Measurements from ENCODE around the gene LUC7L3.

LUC7L3 gene

DNA sequence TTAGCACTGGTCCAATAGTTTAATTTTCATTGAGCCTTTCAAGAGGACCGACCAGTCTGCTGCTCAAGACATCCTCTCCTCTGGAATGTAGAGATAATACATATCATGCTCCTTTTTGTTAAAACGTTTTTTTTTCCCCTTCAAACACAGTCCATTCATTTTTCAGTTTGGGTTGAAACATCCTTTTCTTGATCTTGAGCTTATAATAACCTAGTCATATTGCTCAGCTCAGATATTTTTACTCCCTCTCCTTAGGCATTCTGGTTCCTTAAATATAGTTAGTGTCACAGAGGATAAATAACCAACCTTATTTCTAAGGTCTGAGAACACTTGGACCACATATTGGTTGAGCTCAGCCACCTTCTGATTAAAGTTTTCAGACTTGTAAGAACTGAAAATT lies 35.1 kb downstream of the LUC7L3 start:
- DNase-seq (ENCODE audit: low read depth in 2 of 2): no peak

DNA sequence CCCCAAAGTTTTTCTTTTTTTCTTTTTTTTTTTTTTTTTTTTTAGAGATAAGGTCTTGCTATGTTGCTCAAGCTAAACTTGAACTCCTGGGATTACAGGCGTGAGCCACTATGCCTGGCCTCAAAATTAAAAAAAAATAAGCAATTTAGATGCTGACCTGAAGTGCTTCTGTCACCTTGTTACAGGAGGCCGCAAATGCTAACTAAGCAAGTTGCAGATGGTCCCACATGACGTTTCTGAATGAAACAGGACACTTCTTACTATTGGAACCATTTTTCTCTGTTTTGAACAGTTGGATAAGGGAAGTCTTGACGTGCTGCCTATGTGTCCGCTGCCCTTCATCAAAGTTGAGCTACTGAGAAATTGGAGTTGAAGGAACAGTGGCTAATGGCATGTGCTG lies 39.1 kb downstream of the LUC7L3 start:
- DNase-seq (ENCODE audit: low read depth in 2 of 2): no peak

- DNase-seq (ENCODE audit: low read depth in 2 of 2): no peak
Measured at GRCh38 chr17:50758989-50759544, 39.7 kb downstream of the LUC7L3 start.

- no peak for DNase-seq (ENCODE audit: low read depth in 2 of 2)
Measured at GRCh38 chr17:50762177-50762576, 42.8 kb downstream of the LUC7L3 start.

DNA sequence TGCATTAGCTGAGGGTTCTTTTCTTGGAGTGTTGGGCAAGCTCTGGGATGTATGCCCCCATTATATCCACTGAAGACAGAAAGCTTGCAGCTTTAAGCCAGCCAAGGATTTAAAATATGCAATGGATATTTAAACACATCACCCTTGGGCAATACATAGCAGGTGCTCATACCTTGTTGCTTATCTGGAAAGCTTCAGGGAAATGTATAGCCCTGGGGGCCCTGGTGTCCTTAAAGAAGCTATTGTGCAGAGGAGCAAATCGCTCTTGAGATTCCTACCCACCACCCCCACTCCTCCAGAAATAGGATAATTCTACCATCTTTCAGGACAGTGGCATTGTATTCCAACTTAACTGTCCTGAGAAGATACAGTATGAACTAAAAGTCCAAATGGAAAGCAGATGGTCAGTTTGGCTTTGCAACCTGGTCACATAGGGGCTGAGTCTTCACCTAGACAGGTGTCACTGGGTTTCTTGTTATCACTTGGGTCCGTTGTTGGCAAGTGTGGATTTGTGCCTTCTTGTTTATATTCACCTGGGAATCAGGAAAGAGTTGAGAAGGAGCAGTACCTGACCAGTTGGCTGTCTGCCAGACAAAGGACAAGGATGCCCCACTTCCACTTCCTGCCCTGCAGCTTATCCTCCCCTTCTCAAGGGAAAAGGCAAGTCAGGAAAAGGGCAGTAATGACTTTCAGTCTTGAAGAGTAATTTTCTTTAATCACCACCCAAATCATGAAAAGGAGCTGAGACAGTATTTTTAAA lies 44.5 kb downstream of the LUC7L3 start:
- no peak for DNase-seq (ENCODE audit: low read depth in 2 of 2)

DNA sequence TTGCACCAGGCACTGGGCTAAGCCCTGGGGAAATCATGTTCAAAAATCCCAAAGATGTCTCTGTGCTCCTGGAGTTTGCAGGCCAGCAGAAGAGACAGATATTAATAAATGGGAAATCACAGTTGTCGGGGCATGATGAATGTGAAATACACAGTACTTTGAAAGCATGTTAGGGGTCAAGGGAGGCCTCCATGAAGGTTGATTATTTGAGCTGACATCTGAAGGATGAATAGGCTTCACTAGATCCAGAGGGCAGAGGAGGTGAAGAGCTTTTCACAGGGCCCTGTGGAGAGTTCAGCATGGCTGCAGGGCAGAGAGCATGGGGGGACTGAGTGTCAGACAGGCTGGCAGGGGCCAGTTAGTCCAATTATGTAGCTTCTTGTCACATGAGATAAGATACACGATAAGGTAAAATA lies 45.3 kb downstream of the LUC7L3 start:
- DNase-seq (ENCODE audit: low read depth in 2 of 2): no peak

GRCh38 chr17:50765454-50766221 lies 46.2 kb downstream of the LUC7L3 start:
- no peak for DNase-seq (ENCODE audit: low read depth in 2 of 2)

GRCh38 chr17:50766222-50767023 lies 47.0 kb downstream of the LUC7L3 start:
- DNase-seq (ENCODE audit: low read depth in 2 of 2): no peak

- no peak for DNase-seq (ENCODE audit: low read depth in 2 of 2)
Measured at GRCh38 chr17:50767030-50767429, 47.6 kb downstream of the LUC7L3 start.

- DNase-seq (ENCODE audit: low read depth in 2 of 2): no peak
Measured at GRCh38 chr17:50767446-50767845, 48.0 kb downstream of the LUC7L3 start, which contains the start of gene ANKRD40CL. Gene ANKRD40CL (minus strand): TSS chr17:50767518. CDS start chr17:50766913, 605 bp downstream.

- no peak for DNase-seq (ENCODE audit: low read depth in 2 of 2)
Measured at GRCh38 chr17:50768346-50768761, 49.0 kb downstream of the LUC7L3 start.

DNA sequence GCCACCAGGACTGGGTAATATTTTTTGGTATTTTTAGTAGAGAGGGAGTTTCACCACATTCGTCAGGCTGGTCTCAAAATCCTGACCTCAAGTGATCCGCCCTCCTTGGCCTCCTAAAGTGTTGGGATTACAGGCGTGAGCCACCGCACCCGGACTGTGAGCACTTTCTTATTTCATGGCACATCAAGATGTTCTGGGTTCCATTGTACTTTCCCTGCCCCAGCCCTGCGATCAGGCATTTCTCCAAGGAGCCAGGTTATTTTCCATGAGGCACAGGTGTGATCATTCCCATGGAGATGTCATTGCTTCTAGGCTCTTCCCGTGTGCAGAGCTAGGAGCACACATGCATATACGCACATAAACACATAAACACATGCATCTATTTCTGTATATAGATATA lies 50.5 kb downstream of the LUC7L3 start:
- DNase-seq (ENCODE audit: low read depth in 2 of 2): no peak

DNA sequence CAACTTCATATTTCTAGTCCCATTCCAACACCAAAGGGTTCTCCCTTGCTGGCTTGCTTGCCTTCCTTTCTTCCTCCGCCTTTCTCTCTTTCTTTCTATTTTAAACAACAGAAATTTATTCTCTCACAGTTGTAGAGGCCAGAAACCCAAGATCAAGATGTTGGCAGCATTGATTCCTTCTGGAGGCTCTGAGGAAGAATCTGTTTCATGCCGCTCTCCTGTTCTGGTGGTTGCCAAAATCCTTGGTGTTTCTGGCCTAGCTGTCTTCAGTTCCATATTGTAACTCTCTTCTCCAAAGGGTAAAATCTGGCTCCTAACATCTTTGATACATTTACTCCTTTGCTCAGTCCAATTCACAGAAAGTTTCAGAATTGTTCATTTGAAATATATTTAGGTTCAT lies 50.9 kb downstream of the LUC7L3 start:
- no peak for DNase-seq (ENCODE audit: low read depth in 2 of 2)

- DNase-seq (ENCODE audit: low read depth in 2 of 2): no peak
Measured at GRCh38 chr17:50771991-50772785, 52.8 kb downstream of the LUC7L3 start.

DNA sequence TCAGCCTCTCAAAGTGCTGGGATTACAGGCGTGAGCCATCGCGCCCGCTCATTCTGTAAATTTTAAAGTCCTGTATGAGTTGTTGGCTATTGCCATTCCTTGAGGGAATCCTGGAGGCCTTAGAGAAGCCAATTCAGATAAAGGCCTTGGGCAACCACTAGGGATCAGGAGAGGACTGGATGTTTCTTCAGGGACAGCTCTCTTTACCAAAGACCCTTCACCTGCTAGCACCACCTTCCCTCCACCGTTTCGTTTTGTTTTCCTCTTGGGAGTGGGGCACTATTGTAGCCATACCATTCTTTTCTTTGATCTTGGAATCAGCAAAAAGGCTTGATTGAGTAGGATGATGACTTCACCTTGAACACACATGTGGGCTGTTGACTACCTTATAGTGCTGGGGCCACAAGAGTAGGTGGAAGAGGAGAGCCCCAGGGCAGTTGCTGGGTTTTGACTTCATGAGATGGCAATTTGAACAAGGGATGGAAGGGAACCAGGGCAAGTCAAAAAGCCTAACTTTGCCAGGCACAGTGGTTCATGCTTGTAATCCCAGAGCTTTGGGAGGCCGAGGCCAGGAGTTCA lies 54.9 kb downstream of the LUC7L3 start:
- no peak for DNase-seq (ENCODE audit: low read depth in 2 of 2)

- no peak for DNase-seq (ENCODE audit: low read depth in 2 of 2)
Measured at GRCh38 chr17:50775926-50776325, 56.5 kb downstream of the LUC7L3 start.

DNA sequence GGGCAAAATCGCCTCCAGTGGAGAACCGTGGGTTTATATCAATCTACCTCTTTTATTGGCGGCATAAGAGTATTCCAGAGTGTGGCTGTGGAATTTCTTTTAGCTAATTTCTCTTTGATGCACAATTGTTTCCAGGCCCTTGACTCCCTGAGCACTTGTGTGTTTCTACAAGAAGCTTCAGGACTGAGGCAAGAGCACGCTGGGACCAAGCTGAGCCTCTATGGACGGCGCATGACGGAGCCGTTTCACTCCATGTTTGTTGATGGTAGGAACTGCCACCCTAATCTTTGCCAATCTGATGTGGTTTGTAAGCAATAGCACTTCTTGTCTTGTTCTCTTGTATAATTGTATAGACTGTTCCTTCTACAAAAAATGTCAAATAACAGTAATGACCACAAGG lies 59.1 kb downstream of the LUC7L3 start:
- no peak for DNase-seq (ENCODE audit: low read depth in 2 of 2)

GRCh38 chr17:50778988-50779387 lies 59.6 kb downstream of the LUC7L3 start:
- no peak for DNase-seq (ENCODE audit: low read depth in 2 of 2)

- DNase-seq (ENCODE audit: low read depth in 2 of 2): peak in 1 of 2 donors; percentile 8
Measured at GRCh38 chr17:50779747-50780353, 60.4 kb downstream of the LUC7L3 start.

DNA sequence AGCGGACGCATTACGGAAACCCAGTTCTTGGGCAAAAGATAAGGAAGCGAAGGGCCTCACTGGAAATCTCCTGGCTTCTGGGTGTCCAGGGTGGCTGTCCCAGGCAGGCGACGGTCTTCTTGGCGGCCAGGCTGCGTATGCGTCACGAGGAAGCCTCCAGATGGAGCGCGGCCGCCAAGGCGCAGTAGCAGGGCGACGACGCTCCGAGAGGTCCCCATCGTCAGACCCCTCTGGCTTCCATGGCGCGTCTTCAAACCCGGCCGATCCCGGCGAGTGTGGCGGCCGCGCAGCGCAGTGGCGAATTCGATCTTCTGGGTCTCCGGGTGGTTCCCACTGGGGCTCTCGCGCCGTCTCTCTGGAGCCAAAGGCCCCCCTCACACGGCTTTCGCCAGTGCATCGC lies 61.8 kb downstream of the LUC7L3 start:
- no peak for DNase-seq (ENCODE audit: low read depth in 2 of 2)

All from stimulated activated CD8-positive, alpha-beta memory T cell treated with anti-CD3 and anti-CD28 coated beads, Interleukin-15, amount 100 ng/mL, for 4 hours (primary cell).